ENCODE data around the gene CCDC63.

The CCDC63 gene

DNA sequence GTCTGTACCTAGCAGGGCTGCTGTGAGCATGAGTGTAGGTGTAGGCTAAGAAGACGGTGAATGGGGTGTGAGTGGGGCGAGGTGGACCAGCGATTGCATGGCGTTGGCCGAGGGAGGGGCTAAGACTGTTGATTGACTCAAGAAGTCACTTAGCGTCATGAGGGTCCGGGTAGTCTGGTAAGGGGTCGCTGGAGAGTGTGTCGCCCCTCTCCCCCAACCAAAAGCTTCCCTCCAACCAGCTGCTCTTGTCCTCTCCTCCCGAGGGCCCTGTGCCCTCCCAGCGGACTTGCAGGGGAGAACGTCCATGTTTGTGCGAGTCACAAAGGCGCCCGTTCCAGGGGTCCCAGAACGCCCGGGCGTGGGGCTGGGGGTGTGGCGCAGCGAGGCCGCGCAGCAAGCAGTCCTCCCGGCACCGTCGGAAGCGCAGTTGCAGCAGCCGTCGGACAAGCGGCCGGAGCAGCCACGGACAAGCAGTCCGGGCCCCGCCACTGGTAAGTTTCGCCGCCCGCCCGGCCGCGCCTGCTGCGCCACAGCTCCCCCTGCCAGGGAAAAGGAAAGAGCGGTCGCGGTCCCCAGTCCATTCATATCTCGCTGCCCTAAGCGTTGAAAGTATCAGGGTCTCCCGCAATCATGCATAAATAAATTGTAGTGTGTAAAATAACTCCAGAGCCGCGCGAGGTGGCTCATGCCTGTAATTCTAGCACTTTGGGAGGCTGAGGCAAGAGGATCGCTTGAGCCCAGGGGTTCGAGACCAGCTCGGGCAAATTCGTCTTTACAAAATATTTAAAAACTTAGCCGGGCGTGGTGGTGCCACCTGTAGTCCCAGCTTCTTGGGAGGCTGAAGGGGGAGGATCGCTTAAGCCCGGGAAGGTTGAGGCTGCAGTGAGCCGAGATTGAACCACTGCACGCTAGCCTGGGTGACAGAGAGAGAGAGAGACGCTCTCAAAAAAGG lies at the start of gene CCDC63:
TSS of gene CCDC63 (plus strand) at position 373 of the 952 bp plus-strand sequence. CDS start 5,968 bp downstream, outside the sequence.
- no peak for DNase-seq (ENCODE audit: low read depth)

DNA sequence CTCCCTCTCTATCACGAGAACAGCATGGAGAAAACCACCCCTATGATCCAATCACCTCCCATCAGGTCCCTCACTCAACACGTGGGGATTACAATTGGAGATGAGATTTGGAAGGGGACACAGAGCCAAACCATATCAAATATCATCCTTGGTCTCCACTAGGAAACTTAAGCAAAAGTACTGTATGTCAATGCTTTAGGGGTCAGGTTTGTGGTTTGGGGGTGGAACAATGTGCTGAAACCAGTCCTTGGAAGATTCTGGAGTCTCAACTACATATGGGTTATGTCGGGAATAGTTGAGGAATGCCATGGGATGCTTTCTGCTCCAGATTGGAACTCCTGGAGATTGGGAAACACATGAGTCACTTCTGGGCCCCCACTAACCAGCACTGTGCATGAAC lies 48.3 kb upstream of the CCDC63 start:
- DNase-seq (ENCODE audit: low read depth): no peak

DNA sequence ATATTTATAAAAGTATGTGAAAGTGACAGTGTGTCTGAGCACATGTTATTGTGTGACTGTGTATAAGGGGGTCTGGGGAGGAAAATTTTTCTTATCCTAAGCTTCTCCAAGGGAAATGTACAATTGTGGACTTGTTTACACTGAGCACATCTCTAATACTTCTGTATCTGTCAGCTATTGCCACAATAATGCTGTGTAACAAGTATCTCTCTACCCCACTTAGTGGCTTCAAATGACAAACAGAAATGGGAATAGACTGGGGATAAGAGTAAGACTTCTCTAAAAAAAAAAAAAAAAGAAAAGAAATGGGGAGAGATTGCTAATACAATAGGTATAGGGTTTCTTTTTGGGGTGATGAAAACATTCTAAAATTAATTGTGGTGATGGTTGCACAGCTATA lies 44.3 kb upstream of the CCDC63 start:
- DNase-seq (ENCODE audit: low read depth): no peak

DNA sequence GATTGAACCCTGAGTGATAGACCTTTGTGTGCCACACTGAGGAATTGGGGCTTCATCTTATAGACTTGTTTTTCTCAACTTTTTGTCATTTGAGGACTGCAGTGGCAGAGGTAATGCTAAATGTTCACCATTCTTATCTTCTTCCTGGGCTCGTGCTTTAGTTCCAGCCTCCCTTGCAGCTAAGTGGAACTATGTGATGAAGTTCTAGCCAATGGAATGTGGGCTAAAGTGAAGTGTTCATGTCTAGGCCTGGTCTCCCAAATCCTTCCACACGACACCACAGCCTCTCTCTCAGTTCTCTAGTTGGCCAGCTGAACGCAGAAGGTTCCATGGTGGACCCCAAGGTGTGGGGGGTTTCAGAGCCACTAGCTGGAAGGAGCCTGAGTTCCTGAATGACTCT lies 42.4 kb upstream of the CCDC63 start:
- DNase-seq (ENCODE audit: low read depth): no peak

DNA sequence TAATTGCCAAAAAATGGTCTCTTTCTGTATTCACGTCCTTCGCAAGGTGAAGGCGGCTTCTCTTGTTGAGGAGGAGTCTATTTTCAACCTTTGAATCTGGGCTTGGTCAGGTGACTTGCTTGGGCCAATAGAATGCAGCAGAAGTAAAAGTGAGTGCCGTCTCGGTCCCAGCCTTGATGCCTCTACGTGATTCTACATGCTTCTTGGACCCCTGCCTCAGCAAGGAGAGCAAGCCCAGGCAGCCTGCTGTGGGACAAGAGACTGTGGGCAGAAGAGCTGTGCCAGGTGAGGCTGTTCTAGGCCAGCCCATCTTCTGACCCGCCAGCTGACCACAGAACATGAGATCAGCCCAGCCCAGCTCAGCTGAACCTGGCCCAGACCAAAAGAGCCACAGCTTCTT lies 39.1 kb upstream of the CCDC63 start:
- DNase-seq (ENCODE audit: low read depth): no peak

DNA sequence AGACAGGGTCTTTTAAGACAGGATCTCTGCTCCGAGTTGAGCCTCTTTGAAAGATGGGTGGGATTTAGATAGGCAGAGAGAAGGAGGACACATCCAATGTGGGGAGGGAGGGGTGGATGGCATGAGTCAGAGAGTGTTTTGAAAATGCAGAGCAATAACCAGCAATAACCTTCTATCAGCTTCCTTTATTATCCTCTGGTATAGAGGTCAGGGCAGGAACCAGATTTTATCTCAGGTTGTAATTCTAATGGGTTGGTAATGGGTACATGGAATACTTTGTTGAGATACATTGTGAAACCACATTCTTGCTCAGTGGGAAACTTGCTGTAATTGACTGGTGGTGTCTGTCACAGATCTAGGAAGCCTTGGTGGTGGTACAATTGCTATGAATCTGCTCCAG lies 37.6 kb upstream of the CCDC63 start:
- no peak for DNase-seq (ENCODE audit: low read depth)

DNA sequence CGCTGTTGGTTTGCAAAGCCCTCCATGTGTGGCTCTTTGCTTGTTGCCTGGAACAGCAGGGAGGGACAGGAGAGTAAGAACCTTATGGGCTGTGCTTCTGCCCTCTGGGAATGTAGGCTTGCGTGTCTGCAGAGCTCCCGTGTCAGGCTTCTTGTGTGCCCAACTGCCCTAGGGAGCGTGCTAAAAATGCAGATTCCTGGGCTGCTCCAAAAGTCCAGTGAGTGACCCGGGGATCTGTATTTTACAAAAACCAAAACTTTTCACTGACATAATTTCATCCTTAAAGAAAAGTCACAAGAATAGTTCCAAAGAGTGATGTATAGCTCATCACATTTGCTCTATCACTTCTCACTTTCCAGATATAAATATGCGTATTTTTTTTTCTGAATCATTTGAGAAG lies 34.8 kb upstream of the CCDC63 start:
- no peak for DNase-seq (ENCODE audit: low read depth)

DNA sequence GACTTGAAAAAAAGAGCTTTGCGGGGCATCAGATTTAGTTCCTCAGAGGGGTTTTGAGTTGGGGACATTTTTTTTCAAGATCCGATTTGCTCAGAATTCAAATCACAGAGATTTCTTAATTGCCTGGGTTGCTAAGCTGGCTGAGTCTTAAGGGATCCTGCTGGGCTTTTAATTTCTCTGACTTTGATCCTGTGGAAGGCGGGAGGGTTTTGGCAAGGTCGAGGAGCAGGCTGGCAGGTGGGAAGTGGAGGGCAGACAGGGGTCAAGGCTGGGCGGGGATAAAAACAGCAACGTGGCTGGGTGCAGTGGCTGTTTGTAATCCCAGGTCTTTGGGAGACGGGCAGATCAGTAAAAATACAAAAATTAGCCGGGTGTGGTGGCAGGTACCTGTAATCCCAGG lies 33.5 kb upstream of the CCDC63 start:
- no peak for DNase-seq (ENCODE audit: low read depth)

DNA sequence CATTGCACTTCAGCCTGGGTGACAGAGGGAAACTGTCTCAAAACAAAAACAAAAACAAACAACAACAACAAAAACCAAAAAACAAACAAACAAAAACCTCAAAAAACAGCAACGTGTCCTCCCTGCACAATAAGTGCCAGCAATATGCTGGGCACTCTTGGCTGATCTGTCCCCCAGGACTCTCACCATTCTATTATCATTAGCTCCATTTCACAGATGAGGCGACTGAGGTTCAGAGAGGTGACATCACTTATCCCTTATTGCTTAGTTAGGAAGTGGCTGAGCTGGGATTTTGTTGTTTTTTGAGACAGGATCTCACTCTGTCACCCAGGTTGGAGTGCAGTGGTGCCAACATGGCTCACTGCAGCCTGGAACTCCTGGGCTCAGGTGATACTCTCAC lies 33.0 kb upstream of the CCDC63 start:
- no peak for DNase-seq (ENCODE audit: low read depth)

DNA sequence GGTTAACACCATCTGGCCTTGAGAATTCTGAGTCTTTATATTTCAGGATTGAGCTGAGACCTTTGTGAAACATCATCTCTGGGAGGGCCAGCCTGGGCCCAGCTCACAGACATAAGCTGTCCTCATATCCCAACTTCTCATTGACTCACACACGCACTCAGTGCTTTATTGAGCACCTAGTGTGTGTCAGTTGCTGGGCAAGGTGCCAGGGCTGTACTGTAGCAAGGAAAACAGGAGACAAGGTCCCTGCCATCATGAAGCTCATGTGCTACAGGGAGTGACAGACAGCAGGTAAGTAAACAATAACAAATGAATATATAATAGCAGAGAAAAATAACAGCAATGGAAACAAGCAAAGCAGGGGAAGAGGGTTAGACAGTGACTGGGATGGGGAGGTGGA lies 30.5 kb upstream of the CCDC63 start:
- DNase-seq (ENCODE audit: low read depth): no peak

DNA sequence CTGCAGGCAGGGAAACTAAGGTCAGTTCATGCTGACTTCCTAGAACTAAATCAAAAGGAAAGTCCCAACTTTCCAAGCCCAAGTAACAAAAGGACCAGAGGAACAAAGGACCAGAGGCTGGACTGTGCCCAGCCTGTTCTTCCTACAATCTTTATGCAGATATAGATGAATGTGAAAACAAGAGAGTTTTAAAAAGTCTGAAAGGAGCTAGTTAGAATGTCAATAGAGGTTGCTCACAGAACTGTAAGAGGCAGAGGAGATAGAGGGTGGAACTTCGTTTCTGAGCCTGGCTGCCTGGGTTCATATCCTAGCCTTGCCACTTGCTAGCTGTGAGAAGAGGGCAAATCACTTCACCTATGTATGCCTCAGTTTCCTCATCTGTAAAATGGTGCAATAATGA lies 30.0 kb upstream of the CCDC63 start:
- no peak for DNase-seq (ENCODE audit: low read depth)

DNA sequence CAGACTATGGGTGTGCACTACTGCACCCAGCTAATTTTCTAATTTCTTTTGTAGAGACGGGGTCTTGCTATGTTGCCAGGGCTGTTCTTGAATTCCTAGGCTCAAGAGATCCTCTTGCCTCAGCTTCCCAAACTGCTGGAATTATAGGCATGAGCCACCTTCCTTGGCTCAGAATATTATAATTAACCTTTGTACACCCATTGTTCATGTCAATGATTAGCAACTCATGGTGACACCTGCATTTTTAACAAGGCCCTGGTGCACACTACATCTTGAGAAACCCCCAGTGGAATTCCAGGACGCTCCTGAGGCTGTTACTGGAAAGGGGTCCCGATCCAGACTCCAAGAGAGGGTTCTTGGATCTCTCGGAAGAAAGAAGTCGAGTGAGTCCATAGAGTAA lies 28.3 kb upstream of the CCDC63 start:
- DNase-seq (ENCODE audit: low read depth): no peak

DNA sequence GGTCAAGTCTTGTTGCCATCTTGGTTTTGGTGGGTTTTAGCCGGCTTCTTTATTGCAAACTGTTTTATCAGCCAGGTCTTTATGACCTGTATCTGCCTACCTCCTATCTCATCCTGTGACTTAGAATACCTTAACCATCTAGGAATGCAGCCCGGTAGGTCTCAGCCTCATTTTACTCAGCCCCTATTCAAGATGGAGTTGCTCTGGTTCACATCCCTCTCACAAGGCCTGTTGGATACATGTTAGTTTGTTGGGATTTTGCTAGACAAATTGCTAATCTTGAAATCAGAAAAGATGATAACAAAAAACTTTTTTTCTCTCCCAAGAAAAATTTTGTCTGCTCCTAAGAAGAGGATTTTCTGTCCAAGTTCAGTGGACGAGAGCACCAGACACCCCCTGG lies 27.6 kb upstream of the CCDC63 start:
- no peak for DNase-seq (ENCODE audit: low read depth)

DNA sequence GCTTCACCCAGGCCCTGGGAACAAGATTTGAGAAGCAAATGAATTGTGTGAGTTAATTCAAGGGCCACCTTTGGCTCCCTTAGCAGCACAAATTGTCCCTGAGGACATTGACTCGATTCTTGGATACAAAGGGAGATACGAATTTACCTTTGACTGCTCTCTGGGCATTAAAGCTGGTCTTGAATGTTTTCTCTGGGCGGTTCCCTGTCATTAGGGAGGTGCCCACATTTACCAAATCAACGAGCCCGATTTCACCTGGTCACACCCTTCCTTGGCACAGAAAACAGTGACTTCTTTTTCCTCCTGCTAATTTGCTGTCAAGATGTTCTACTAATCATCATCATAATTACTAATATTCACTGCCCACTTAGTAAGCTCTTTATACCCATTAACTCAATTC lies 27.1 kb upstream of the CCDC63 start:
- DNase-seq (ENCODE audit: low read depth): no peak

DNA sequence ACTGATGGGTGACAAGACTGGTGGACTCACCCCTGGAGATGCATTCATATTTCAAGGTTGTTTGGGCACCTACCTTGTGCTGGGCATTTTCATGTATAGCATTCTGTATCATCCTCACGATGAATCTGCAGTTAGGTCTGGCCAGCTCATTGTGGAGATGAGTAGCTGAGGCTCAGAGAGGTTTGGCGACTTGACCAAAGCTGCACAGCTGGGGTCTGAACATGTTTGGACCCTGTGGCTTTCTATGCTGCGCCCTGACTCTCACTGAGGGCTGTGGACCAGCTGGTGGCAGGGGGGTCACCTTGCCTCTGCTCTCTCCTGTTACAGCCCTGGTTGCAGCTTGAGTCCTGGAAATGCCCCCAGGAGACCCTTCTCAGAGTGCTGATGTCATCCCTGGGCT lies 24.9 kb upstream of the CCDC63 start:
- no peak for DNase-seq (ENCODE audit: low read depth)

DNA sequence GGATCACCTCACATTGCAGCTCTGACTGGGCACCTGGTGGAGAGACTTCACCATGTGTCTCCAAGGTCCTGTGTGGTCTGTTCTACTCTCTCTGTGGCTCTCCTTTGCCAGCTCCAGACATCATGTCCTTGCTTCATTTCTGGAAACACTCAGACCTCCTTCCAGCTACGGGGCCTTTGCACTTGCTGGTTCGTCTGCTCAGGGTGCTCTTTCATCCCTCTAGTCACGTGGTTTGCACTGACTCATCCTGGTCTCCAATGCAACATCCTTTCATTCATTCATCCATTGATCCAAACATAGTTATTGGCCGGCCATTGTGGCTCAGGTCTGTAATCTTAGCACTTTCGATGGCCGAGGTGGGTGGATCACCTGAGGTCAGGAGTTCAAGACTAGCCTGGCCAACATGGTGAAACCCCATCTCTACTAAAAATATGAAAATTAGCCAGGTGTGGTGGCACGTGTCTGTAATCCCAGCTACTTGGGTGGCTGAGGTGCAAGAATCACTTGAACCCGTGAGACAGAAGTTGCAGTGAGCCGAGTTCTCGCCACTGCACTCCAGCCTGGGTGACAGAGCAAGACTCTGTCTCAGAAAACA lies 23.9 kb upstream of the CCDC63 start:
- DNase-seq (ENCODE audit: low read depth): no peak

DNA sequence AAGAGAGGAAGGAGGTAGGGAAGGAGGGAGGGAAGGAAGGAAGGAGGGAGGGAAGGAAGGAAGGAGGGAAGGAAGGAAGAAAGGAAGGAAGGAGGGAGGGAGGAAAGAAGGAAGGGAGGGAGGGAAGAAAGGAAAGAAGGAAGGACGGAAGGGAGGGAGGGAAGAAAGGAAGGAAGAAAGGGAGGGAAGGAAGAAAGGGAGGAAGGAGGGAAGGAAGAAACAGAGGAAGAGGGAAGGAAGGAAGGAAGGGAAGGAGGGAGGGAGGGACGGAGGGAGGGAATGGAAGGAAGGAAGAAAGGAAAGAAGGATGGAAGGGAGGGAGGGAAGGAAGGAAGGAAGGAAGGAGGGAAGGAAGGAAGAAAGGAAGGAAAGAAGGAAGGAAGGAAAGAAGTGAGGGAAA lies 22.4 kb upstream of the CCDC63 start:
- no peak for DNase-seq (ENCODE audit: low read depth)

DNA sequence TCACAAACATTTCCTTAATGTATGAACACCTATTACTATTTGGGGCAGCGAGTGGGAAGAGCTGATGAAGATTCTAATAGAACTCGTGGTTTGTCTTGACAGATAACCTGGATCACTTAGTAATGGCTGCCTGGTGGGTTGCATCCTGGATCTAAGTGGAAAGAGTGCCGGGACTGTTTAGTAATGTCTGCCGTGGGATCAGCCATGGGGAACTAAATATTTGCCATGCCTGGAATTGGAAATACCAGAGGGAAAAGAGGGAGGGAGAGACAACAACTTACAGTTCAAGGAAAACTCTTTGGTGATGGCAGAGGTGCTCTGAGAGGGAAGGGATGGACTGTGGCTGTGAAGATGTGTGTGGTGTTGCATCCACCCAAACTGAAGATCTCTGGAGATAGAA lies 21.3 kb upstream of the CCDC63 start:
- DNase-seq (ENCODE audit: low read depth): no peak

DNA sequence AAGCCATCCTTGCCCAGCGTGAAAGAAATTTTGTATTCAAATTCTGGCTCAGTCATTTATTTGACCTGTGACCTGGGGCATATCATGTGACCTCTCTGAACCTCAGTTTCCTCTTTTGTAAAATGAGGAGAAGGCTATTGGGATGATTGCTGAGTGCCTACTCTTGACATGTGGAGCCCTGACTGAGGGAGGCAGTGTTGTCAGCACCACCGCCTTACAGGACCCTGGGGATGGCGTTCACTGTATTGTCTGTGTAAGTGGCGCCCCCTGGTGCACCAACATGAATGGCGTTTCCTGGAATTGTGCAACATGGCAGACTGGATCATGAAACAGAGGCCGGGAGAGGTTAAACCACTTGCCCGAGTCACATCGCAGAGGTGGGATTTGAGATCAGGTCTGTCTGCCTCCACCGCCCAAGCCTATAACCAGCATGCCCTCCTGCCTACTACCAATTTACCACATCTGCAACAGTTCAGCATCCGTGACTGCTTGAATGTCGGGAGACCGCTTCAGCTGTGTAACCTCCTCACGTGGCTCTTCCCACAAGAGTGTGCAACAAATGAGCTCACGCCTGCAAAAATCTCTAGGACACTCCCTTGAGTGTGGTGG lies 20.1 kb upstream of the CCDC63 start:
- DNase-seq (ENCODE audit: low read depth): peak; percentile 53

DNA sequence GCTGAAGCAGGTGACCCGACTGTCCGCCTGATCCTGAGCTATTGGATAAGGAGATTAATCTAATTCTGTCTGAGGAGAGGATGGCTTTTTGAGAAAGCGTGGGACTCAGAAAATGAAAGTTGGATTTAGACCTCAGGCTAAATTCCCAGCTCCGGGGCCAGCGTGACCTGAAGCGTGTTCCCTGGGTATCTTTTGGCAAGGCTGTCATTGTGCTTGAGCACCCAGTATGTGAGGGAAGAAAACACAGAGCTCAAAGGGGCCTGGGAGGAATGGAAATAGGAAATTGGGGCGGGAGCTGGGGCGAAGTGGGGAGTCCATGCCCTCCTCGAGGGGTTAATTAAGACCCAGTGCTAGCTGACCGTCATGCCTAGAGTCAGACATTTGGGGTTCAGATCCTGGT lies 17.5 kb upstream of the CCDC63 start:
- DNase-seq (ENCODE audit: low read depth): no peak

DNA sequence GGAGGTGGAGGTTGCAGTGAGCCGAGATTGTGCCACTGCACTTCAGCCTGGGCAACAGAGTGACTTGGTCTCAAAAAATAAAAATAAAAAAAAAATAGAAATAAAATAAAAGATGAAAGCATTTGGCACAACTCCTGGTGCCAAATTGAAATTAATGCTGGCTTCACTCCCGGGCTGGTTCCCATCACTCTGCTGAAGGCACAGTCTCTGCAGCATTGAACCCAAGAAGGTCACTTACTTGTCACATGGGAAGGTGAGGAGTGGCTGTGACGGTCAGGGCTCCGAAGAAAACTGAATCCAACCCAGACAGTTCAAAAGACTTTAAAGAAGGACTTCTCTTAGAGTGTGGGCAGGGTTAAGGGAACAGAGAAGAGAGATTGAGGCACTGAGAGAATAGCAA lies 10.5 kb upstream of the CCDC63 start:
- DNase-seq (ENCODE audit: low read depth): no peak

DNA sequence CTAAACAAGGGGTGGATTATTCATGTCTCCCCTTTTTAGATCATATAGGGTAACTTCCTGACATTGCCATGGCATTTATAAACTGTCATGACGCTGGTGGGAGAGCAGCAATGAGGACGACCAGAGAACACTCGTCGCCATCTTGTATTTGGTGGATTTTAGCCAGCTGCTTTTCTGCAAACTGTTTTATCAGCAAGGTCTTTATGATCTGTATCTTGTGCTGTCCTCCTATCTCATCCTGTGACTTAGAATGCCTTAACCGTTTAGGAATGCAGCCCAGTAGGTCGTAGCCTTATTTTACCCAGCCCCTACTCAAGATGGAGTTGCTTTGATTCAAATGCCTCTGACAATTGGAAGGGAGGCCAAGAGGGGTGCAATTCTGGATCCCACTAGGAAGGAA lies 5.8 kb upstream of the CCDC63 start:
- no peak for DNase-seq (ENCODE audit: low read depth)

DNA sequence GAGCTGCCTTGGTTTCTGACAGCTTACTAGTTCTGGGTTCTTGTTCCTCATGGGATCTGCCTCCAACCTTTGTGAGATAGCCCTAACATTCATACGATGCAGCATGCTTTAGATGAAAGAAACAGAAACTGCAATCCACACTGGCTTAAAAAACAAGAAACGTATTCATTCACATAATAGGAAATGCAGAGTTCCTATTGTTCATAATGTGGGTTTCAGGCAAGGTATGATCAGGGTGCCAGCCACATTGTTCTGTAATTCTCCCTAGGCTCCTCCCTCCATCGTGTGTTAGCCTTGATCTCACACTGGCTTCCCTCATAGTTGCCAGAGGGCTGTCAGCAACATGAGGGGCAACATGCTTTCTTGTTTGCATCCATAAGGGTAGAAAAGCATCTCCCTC lies 2.7 kb upstream of the CCDC63 start:
- DNase-seq (ENCODE audit: low read depth): no peak
